ENCODE data around the gene NLGN1. TPM values are rescaled to one million over a fixed set of nuclear protein-coding genes. Genes with fewer than 3 reads are reported as not detected.

NLGN1 gene
- polyA plus RNA-seq, 2 of the 4 experiments (the other 2 are of a cell fraction): not detected

DNA sequence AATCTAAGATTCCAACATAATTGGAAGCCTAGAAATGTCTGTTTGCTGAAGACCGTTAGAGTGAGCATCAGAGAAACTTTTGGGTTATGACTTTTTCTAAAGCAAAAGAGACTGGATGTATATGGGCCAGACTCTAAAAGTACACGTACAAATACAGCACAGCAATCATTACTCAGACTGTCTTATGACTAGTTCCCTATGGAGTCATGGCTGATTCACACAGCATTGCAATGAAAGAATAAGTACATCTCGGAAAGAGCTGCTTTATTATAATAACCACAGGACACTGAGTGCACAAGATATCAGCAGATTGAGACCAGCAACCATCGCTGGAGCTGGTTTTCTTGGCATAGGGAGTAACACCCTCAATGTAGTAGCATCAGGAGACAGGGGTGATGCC, 618.6 kb downstream of the NLGN1 start:
- H3K4me2 ChIP-seq: no peak overlapping the region
- H3K4me3 ChIP-seq: no peak overlapping the region
- TF ChIP-seq MYC (IDR thresholded peaks at IDR 0.05; ENCODE audit: borderline replicate concordance, low read length) (no peak), ELK1 (IDR thresholded peaks at IDR 0.05; ENCODE audit: low read depth, low read length) (no peak), SMC3 (IDR thresholded peaks at IDR 0.05) (no peak), FOXS1 (CRISPR knock-in tag; IDR thresholded peaks at IDR 0.05) (no peak), RFX5 (IDR thresholded peaks at IDR 0.05) (no peak), CBX2 (IDR thresholded peaks at IDR 0.05; ENCODE audit: borderline replicate concordance, low read depth) (no peak), HDAC2 (IDR thresholded peaks at IDR 0.05) (no peak), RCOR1 (IDR thresholded peaks at IDR 0.05; ENCODE audit: low read depth, low read length) (no peak), CEBPB (IDR thresholded peaks at IDR 0.05) (no peak), MAX (IDR thresholded peaks at IDR 0.05) (no peak), JUN (IDR thresholded peaks at IDR 0.05) (no peak)
- TF ChIP-seq, protein P1, sequence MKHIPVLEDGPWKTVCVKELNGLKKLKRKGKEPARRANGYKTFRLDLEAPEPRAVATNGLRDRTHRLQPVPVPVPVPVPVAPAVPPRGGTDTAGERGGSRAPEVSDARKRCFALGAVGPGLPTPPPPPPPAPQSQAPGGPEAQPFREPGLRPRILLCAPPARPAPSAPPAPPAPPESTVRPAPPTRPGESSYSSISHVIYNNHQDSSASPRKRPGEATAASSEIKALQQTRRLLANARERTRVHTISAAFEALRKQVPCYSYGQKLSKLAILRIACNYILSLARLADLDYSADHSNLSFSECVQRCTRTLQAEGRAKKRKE (CRISPR knock-in tag; IDR thresholded peaks at IDR 0.05; ENCODE audit: low read depth): no peak
- TF ChIP-seq, protein P2, sequence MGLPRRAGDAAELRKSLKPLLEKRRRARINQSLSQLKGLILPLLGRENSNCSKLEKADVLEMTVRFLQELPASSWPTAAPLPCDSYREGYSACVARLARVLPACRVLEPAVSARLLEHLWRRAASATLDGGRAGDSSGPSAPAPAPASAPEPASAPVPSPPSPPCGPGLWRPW (IDR thresholded peaks at IDR 0.05): no peak
- H3K4me1 ChIP-seq: no peaks in the 10 kb centered on the region
- FAIRE-seq (no peak), DNase-seq (ENCODE audit: low read depth in 1 of 2, low spot score in 1 of 2) (no peak), ATAC-seq (no peak)
- 3% methylated on average over 4 of the region's 4 CpGs for WGBS (ENCODE audit: missing lambda C conversion rate)
- no peaks in the 10 kb centered on the region for H3K9me3 ChIP-seq
- ChIA-PET CTCF (no interaction called here), POLR2A (no interaction called here)
- no peak overlapping the region for H3K27ac ChIP-seq

DNA sequence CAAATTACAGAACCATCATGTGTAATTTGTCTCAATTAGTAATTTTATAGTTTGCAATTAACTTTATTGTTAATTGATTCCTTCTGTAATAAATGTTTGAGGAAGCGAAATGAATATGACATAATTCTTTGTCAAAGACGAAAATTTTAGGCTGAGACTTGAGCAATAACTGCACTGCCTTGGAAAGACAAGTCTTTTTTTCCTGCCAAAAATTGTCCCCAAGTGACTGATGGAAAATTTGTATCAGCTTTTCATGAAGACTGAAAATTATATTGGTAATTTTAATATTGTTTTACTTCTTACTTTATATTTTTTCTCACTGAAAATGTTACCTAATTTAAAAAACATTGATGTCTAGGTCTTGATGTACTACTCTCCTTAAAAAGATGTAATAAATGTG, 622.6 kb downstream of the NLGN1 start:
- FAIRE-seq: no peak
- no peak overlapping the region for H3K4me3 ChIP-seq
- no peak for DNase-seq (ENCODE audit: low read depth in 1 of 2, low spot score in 1 of 2)
- ATAC-seq: no peak
- 10% methylated on average over 2 of the region's 2 CpGs for WGBS (ENCODE audit: missing lambda C conversion rate)
- no peaks in the 10 kb centered on the region for H3K4me1 ChIP-seq
- no peaks in the 10 kb centered on the region for H3K9me3 ChIP-seq
- TF ChIP-seq ZC3H11A (IDR thresholded peaks at IDR 0.05): no peak
- TF ChIP-seq RFX5 (IDR thresholded peaks at IDR 0.05): no peak
- TF ChIP-seq GATA3 (IDR thresholded peaks at IDR 0.05; ENCODE audit: borderline replicate concordance): no peak
- no peak for TF ChIP-seq KDM5A (IDR thresholded peaks at IDR 0.05)
- TF ChIP-seq, protein P2 (IDR thresholded peaks at IDR 0.05): no peak
- no peak overlapping the region for H3K4me2 ChIP-seq
- CTCF ChIA-PET: no interaction called here
- no peak overlapping the region for H3K27ac ChIP-seq
- POLR2A ChIA-PET: no interaction called here

DNA sequence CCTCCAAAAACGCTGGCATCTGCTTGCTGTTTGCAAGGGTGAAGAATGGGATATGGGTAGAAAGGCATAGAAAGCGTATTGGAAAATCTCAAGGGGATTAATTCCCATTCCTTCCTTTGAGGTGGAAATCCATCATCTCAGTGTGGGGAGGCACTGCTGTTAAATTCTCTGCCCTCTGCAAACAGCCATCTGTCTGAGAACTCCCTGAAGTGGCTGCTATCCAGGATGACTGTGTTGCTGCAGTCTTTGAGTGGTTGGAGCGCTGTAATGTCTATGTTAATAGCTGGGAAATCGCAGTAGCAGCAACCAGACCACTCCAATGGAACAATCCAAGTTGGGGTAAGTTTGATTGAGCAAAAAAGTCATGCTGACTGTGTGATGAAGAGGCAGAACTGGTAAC, 625.9 kb downstream of the NLGN1 start:
- CTCF ChIA-PET: no interaction called here

More for the DNA sequence above, 625.9 kb downstream of the NLGN1 start:
- ATAC-seq: no peak
- no peaks in the 10 kb centered on the region for H3K9me3 ChIP-seq
- H3K4me2 ChIP-seq: no peak overlapping the region
- DNase-seq (ENCODE audit: low read depth in 1 of 2, low spot score in 1 of 2): no peak
- TF ChIP-seq RARB (CRISPR knock-in tag; IDR thresholded peaks at IDR 0.05): no peak
- no peak for TF ChIP-seq E2F6 (IDR thresholded peaks at IDR 0.05; ENCODE audit: borderline replicate concordance, low read depth)
- no peak for TF ChIP-seq NPAS2 (CRISPR knock-in tag; IDR thresholded peaks at IDR 0.05; ENCODE audit: borderline replicate concordance)
- TF ChIP-seq FOXS1 (CRISPR knock-in tag; IDR thresholded peaks at IDR 0.05): no peak
- TF ChIP-seq, protein P2 (IDR thresholded peaks at IDR 0.05): no peak
- no peak for TF ChIP-seq JUN (IDR thresholded peaks at IDR 0.05)
- no peak for TF ChIP-seq TFCP2L1 (CRISPR knock-in tag; IDR thresholded peaks at IDR 0.05)
- no peak for TF ChIP-seq MAX (IDR thresholded peaks at IDR 0.05)
- no peak for TF ChIP-seq KDM1A (IDR thresholded peaks at IDR 0.05; ENCODE audit: low read depth)
- TF ChIP-seq CEBPB (IDR thresholded peaks at IDR 0.05): no peak
- no peak for TF ChIP-seq SREBF2 (IDR thresholded peaks at IDR 0.05)
- no peak for TF ChIP-seq PBX3 (IDR thresholded peaks at IDR 0.05)
- TF ChIP-seq NFE2L2 (conservative IDR thresholded peaks at IDR 0.05; ENCODE audit: low read length): no peak
- TF ChIP-seq POLR2AphosphoS2 (conservative IDR thresholded peaks at IDR 0.05; ENCODE audit: low read length): no peak
- no peak for TF ChIP-seq POLR2A (IDR thresholded peaks at IDR 0.05; ENCODE audit: low read length)
- H3K4me1 ChIP-seq: no peaks in the 10 kb centered on the region
- H3K4me3 ChIP-seq: no peak overlapping the region
- WGBS (ENCODE audit: missing lambda C conversion rate): 15% methylated on average over 4 of the region's 4 CpGs
- POLR2A ChIA-PET: no interaction called here
- no peak overlapping the region for H3K27ac ChIP-seq
- no peak for FAIRE-seq
